HCT116 (cell line): ENCODE results near the gene ZNF304. TPM values are rescaled to one million over a fixed set of nuclear protein-coding genes. Genes with fewer than 3 reads are reported as not detected.

Source experiments
- ATAC-seq: fragments of 200-7000 bp; cut with Tn5 transposase; 2 replicates; pipeline ENCODE4 v1.9.1; 2020; ENCODE audit warnings: mild to moderate bottlenecking, moderate library complexity
- BruUV-seq: library from RNA; stranded (reverse); fragments of 400-500 nt; replicated peaks from 2 replicates; lab custom pipeline; 2021; lab: Mats Ljungman, UMichigan
- CTCF ChIA-PET: fragments of 300-600 bp; sonication (Branson Sonifier 250); formaldehyde crosslinking; loops from one replicate; lab custom pipeline; 2021; ENCODE audit warnings: antibody characterized with exemption; lab: Charles Lee
- POLR2A ChIA-PET: fragments of 300-600, 350-600 bp; sonication (Branson Sonifier 250); formaldehyde crosslinking; loops from one replicate; lab custom pipeline; 2021; ENCODE audit warnings: antibody characterized with exemption; lab: Charles Lee
- RAD21 ChIA-PET, 2 experiments: fragments of 300-600 bp; sonication (Branson Sonifier 250); formaldehyde crosslinking; loops; one replicate each; lab custom pipeline; 2023; ENCODE audit warnings: low total read pairs in 2 of 2; ENCODE audit not compliant: uncharacterized antibody in 2 of 2, unreplicated experiment in 2 of 2, low non-redundant PET in 1 of 2; lab: Charles Lee
- DNase-seq: peaks from one replicate; pipeline ENCODE4 v3.0.0-alpha.2; 2010; ENCODE audit warnings: low read depth, low spot score
- H2AFZ ChIP-seq: fragments of 200-600 bp; shearing (Covaris generic), sonication (generic); 2 replicates; pipeline ENCODE4 v1.6.1; 2017; ENCODE audit warnings: low read depth, mixed run types, mixed read lengths, antibody characterized with exemption, low read length; ENCODE audit not compliant: poor library complexity, severe bottlenecking
- H3K27ac ChIP-seq: 2 replicates; pipeline ENCODE4 v1.5.1; 2012; ENCODE audit warnings: low read depth, low read length
- H3K27me3 ChIP-seq: fragments of 200-600 bp; sonication (generic); 2 replicates; pipeline ENCODE4 v1.6.1; 2016; ENCODE audit warnings: mixed run types, low read length, mixed read lengths; ENCODE audit not compliant: insufficient read depth
- H3K36me3 ChIP-seq, 2 experiments: fragments of 200-500 bp in 1 of 2; fragments of 200-600 bp in 1 of 2; sonication (Bioruptor generic) in 1 of 2; sonication (generic) in 1 of 2; 2 replicates each; pipeline versions ENCODE4 v1.5.1 to v1.6.1; 2014 to 2016; ENCODE audit warnings: low read length in 2 of 2, inconsistent platforms in 1 of 2, mixed read lengths in 1 of 2, mixed run types in 1 of 2; ENCODE audit not compliant: insufficient read depth in 2 of 2, control insufficient read depth in 1 of 2
- H3K4me1 ChIP-seq, 2 experiments: fragments of 200-600 bp in 1 of 2; sonication (generic) in 1 of 2; 2 replicates each; pipeline versions ENCODE4 v1.5.1 to v1.6.1; 2012 to 2017; ENCODE audit warnings: low read length in 2 of 2, inconsistent platforms in 1 of 2, mild to moderate bottlenecking in 1 of 2, mixed read lengths in 1 of 2, mixed run types in 1 of 2, moderate library complexity in 1 of 2; ENCODE audit not compliant: insufficient read depth in 2 of 2, control insufficient read depth in 1 of 2
- H3K4me2 ChIP-seq: fragments of 200-600 bp; sonication (generic); 2 replicates; pipeline ENCODE4 v1.6.1; 2017; ENCODE audit warnings: mixed run types, low read length, mixed read lengths
- H3K4me3 ChIP-seq, 2 experiments: fragments of 200-600 bp in 1 of 2; sonication (generic) in 1 of 2; replicated peaks in 1 of 2; 2 replicates each; pipeline ENCODE4 v1.5.1; 2011 to 2016; ENCODE audit warnings: low read length in 2 of 2, control low read depth in 1 of 2, low read depth in 1 of 2, mild to moderate bottlenecking in 1 of 2, mixed read lengths in 1 of 2, mixed run types in 1 of 2
- H3K79me2 ChIP-seq: fragments of 200-600 bp; sonication (generic); 2 replicates; pipeline ENCODE4 v1.6.1; 2017; ENCODE audit warnings: mild to moderate bottlenecking, mixed run types, low read length, moderate library complexity, mixed read lengths; ENCODE audit not compliant: insufficient read depth
- H3K9ac ChIP-seq: fragments of 200-600 bp; sonication (generic); 2 replicates; pipeline ENCODE4 v1.6.1; 2016; ENCODE audit warnings: low read length, mixed read lengths
- H3K9me2 ChIP-seq: fragments of 200-600 bp; sonication (generic), shearing (Covaris generic); 2 replicates; pipeline ENCODE4 v1.6.1; 2017; ENCODE audit warnings: mixed run types, mild to moderate bottlenecking, moderate library complexity; ENCODE audit not compliant: insufficient read depth
- H3K9me3 ChIP-seq, 2 experiments: fragments of 200-500 bp in 1 of 2; fragments of 200-600 bp in 1 of 2; sonication (Bioruptor generic) in 1 of 2; sonication (generic) in 1 of 2; 2 replicates each; pipeline ENCODE4 v1.6.1; 2014 to 2017; ENCODE audit warnings: low read length in 2 of 2, mixed read lengths in 2 of 2, inconsistent platforms in 1 of 2, low read depth in 1 of 2, mild to moderate bottlenecking in 1 of 2, mixed run types in 1 of 2, moderate library complexity in 1 of 2; ENCODE audit not compliant: control insufficient read depth in 1 of 2, insufficient read depth in 1 of 2
- H4K20me1 ChIP-seq: fragments of 200-600 bp; sonication (generic), shearing (Covaris generic); 2 replicates; pipeline ENCODE4 v1.6.1; 2017; ENCODE audit warnings: mixed run types, mild to moderate bottlenecking, moderate library complexity; ENCODE audit not compliant: insufficient read depth
- CBX3 ChIP-seq: IDR thresholded peaks from 2 replicates; pipeline ENCODE4 v1.6.1; 2012; ENCODE audit warnings: low read depth
- ELF1 ChIP-seq: IDR thresholded peaks from 2 replicates; pipeline ENCODE4 v1.6.1; 2012; ENCODE audit warnings: low read depth, borderline replicate concordance
- MAX ChIP-seq: IDR thresholded peaks from 2 replicates; pipeline ENCODE4 v1.6.1; 2012
- POLR2A ChIP-seq: IDR thresholded peaks from 2 replicates; pipeline ENCODE4 v1.7.0; 2011; ENCODE audit warnings: borderline replicate concordance; ENCODE audit not compliant: insufficient read depth, insufficient read length; ENCODE audit errors: extremely low read depth
- POLR2AphosphoS5 ChIP-seq: IDR thresholded peaks from 2 replicates; pipeline ENCODE4 v1.6.1; 2011; ENCODE audit warnings: mild to moderate bottlenecking, low read depth, low read length, moderate library complexity
- RAD21 ChIP-seq: IDR thresholded peaks from 2 replicates; pipeline ENCODE4 v1.6.1; 2012; ENCODE audit warnings: low read depth, mild to moderate bottlenecking
- SP1 ChIP-seq: IDR thresholded peaks from 2 replicates; pipeline ENCODE4 v1.6.1; 2012; ENCODE audit warnings: low read depth
- SRF ChIP-seq: IDR thresholded peaks from 2 replicates; pipeline ENCODE4 v1.6.1; 2012; ENCODE audit warnings: low read depth
- TCF7L2 ChIP-seq: IDR thresholded peaks from 2 replicates; pipeline ENCODE4 v1.7.0; 2011; ENCODE audit warnings: borderline replicate concordance, inconsistent platforms; ENCODE audit not compliant: insufficient read depth, insufficient read length; ENCODE audit errors: extremely low read depth
- YY1 ChIP-seq: IDR thresholded peaks from 2 replicates; pipeline ENCODE4 v1.6.1; 2011; ENCODE audit warnings: low read length, low read depth, moderate library complexity, mild to moderate bottlenecking; ENCODE audit not compliant: insufficient replicate concordance; ENCODE audit errors: extremely low read depth
- ZBTB33 ChIP-seq: IDR thresholded peaks from 2 replicates; pipeline ENCODE4 v1.6.1; 2011; ENCODE audit warnings: mild to moderate bottlenecking, low read length, moderate library complexity; ENCODE audit not compliant: insufficient replicate concordance; ENCODE audit errors: extremely low read depth
- intact Hi-C: fragments of 100-400 bp; cut with micrococcal nuclease; formaldehyde crosslinking; loops from 2 replicates; pipeline ENCODE4 v1.10.0; 2022
- total RNA-seq: library from RNA; stranded (reverse); gene quantifications from one replicate; pipeline ENCODE4 v1.2.1, GENCODE V29; 2021; ENCODE audit not compliant: unreplicated experiment

The ZNF304 gene
- total RNA-seq, 1 experiment from 2014 or later = 6.3 TPM

GRCh38 chr19:57362997-57363687 is 12.1 kb downstream of the ZNF304 start, which contains the start of the genes TRAPPC2B and ZNF547:
TSS of gene TRAPPC2B (plus strand) at chr19:57363551. CDS start at chr19:57364834, 1,283 bp downstream.
TSS of gene ZNF547 (plus strand) at chr19:57363551. CDS start at chr19:57368556, 5,005 bp downstream.
- TF ChIP-seq MAX (peak; percentile 4), POLR2A (peak; percentile 22), ZBTB33 (no peak), SP1 (peak; percentile 87), YY1 (peak; percentile 23), RAD21 (no peak), ELF1 (peak; percentile 78), SRF (peak; percentile 98), TCF7L2 (peak; percentile 59), CBX3 (peak; percentile 61), POLR2AphosphoS5 (peak; percentile 77)
- H3K27ac ChIP-seq = peak within 1 kb of the TSS; percentile 54
- H3K79me2 ChIP-seq = peaks cover 7% of the 10 kb centered on the region; the same call in 1 of the 2 replicates
- H3K4me1 ChIP-seq = peaks cover 3 to 9% of the 10 kb centered on the region in 2 experiments; a peak in 3 of 4 replicates
- H4K20me1 ChIP-seq = no peaks in the 10 kb centered on the region
- H2AFZ ChIP-seq = peak within 1 kb of the TSS; percentile 78
- H3K9ac ChIP-seq = peak within 1 kb of the TSS; percentile 67
- ATAC-seq (peak; percentile 94), DNase-seq (peak; percentile 99)
- H3K9me2 ChIP-seq = no peaks in the 10 kb centered on the region
- intact Hi-C loops = loop anchor here (1.0 kb wide), 1 partner anchor 26 kb away; the partner anchor contains the start of gene ZNF548
- H3K27me3 ChIP-seq = no peaks in the 10 kb centered on the region
- RAD21 ChIA-PET = no interaction called here
- POLR2A ChIA-PET = interaction anchor here (1.0 to 1.4 kb wide), 3 partner anchors 12 to 26 kb away, joined by 3 to 6 read pairs (median 4); partner anchors contain the start of genes ZNF304 and ZNF548
- H3K4me2 ChIP-seq = peak within 1 kb of the TSS; percentile 91
- no TSS peak for BruUV-seq
- H3K36me3 ChIP-seq = 0 out of 4 replicates have a peak, but pooled peaks cover 0 to 4% of the 10 kb centered on the region in 2 experiments
- CTCF ChIA-PET = no interaction called here
- no peaks in the 10 kb centered on the region; a peak in 1 of 4 replicates for H3K9me3 ChIP-seq
- H3K4me3 ChIP-seq = peak within 1 kb of the TSS; percentile 76 to 86
